Fibroblast of skin of abdomen (primary cell): ENCODE data around the gene TRAPPC4.
"Not testable (repeated sequence)": the region's sequence is repeated elsewhere in the genome, so short reads cannot be mapped to it uniquely, and the experiment has no call there.

ENCODE experiments used
- DNase-seq: peaks from one replicate; pipeline ENCODE4 v3.0.0-alpha.2; 2013

Gene TRAPPC4

DNA sequence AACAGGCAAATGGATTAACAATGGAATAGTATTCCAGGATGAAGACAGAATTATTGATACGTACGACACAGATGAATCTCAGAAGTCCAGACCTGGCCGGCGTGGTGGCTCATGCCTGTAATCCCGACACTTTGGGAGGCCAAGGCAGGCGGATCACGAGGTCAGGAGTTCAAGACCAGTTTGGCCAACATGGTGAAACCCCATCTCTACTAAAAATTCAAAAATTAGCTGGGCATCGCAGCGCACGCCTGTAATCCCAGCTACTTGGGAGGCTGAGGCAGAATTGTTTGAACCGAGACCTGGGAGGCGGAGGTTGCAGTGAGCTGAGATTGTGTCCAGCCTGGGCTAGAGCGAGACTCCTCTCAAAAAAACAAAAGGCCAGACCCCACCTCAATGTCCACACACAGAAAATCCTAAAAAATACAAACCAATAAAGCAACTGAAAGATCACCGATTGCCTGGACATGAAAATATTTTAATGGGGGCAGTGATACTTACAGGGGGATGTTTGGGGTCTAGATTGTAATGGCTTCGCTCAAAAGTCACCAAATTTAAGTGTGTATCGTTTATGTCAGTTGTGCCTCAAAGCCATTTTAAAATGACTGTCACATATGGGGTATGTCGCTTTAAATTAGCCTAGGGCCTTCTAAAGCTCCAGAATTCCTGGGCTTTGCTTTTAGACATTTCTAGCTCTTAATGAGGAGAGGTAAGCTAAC lies 4.2 kb upstream of the TRAPPC4 start:
- no peak for DNase-seq

DNA sequence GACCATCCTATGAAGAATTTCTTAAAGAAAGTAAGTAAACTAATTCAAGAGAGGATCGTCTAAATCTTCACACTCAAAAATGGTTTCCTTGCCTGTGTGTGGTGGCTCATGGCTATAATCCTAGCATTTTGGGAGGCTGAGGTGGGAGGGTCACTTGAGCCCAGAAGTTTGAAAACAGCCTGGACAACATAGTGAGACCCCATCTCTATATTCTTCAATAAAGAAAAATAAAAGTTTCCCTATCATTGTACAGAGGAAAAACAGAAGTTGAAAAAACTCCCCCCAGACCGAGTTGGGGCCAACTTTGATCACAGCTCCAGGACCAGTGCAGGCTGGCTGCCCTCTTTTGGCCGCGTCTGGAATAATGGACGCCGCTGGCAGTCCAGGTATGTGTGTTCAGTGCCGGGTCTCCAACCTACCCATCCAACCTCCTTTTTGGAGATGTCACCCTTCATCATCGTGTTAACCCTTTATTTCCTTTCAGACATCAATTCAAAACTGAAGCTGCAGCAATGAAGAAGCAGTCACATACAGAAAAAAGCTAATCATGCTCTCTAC lies 3.4 kb upstream of the TRAPPC4 start:
- DNase-seq: no peak

DNA sequence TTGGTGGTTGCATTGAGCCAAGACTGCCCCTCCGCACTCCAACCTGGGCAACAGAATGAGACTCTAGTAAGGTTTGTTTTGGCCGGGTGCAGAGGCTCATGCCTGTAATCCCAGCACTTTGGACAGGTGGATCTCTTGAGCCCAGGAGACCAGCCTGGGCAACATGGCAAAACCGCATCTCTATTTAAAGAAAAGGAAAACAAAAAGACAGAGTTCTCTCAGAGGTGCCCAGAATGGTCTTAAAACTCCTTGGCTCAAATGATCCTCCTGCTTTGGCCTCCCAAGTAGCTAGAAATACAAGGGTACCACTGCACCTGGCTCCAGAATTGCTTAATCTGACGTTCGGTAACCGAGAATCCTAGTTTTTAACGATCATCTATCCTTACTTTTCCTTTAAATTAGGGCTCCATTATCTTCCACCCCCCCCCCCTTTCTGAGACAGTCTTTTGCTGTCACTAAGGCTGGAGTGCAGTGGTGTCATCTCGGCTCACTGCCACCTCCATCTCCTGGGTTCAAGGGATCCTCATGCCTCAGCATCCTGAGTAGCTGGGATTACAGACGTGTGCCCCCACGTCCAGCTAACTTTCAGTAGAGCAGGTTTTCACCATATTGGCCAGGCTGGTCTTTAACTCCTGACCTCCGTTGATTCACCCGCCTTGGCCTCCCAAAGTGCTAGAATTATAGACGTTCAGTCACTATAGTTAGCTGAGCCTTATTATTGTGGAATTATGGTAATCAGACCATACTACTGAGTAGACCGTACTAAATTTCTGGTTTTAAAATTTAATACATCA lies 2.2 kb upstream of the TRAPPC4 start:
- no peak for DNase-seq

DNA sequence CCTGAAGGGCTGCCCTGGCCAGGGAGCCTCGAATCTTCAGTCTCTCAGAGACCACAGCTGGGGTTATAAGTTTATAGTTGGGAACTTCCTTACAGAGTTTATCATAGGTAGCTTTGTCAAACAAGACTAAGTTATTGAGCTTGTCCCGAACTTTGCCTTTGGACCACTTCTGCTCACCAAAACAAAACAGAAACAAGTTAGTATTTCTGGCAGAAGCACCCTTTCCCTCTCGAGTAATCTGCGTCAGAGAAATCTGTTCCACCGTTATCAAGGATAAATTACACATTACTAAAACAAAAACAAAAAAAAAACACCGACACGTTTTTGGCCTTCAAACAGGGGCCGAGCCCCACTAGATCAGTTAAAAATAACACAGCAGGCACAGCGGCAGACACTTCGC lies 1.2 kb upstream of the TRAPPC4 start:
- DNase-seq: not testable (repeated sequence)

DNA sequence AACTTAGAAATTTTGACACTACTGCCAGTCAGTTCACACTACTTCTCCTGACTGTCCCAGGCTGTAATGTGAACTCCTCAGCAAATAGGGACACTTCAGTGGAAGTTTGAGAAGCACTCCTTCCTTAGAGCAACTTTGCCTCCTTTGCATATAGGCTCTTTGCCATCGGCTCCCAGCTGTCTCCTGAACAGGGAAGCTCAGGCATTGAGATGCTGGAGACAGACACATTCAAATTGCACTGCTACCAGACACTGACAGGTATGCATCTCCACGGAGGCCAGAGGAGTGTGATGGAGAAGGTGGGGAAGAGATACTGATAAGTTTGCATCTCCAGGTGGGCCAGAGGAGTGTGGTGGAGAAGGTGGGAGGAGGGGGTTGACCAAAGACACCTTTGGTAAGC lies 1.4 kb downstream of the TRAPPC4 start:
- DNase-seq: no peak

- DNase-seq: no peak
These were observed 3.1 kb downstream of the TRAPPC4 start for GRCh38 chr11:119021631-119022030.

GRCh38 chr11:119023741-119024140 lies 5.2 kb downstream of the TRAPPC4 start:
- DNase-seq: no peak

DNA sequence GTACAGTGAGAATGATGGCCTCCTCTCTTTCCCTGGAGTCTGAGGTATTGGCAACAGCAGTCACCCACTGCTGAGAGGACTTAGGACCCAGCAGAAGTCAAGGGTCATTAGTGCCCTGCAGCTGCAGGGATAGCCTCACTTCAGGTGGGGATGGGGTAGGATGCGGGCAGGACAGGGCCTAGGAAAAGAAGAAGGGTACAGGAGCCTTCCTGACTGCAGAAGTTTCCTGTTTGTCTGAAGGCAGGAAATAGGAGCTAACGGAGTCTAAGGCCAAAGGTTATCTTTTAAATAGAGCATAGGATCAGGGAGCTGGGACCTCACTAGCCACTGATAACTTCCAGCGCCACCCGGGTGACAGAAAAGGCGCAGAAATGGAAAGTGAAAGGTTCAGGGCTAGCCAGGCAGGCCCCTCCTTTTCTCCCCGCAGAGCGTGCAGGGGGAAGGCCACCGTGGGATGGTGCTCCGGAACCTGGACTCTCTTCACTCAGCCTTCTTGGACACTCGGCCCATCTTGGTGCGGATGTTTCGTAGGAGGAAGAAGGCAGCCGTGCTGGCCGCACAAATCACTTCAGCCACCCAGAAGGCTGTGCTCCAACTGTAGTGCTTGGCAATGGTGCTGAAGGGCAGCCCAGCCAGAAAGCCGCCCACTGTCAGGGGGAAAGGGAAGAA lies 6.0 kb downstream of the TRAPPC4 start:
- no peak for DNase-seq

- DNase-seq: no peak
These were observed 6.5 kb downstream of the TRAPPC4 start for GRCh38 chr11:119025099-119025473.

GRCh38 chr11:119025541-119025940 lies 7.0 kb downstream of the TRAPPC4 start:
- no peak for DNase-seq

GRCh38 chr11:119025978-119026766 lies 7.6 kb downstream of the TRAPPC4 start:
- no peak for DNase-seq

- no peak for DNase-seq
These were observed 8.4 kb downstream of the TRAPPC4 start for GRCh38 chr11:119026970-119027369.

DNA sequence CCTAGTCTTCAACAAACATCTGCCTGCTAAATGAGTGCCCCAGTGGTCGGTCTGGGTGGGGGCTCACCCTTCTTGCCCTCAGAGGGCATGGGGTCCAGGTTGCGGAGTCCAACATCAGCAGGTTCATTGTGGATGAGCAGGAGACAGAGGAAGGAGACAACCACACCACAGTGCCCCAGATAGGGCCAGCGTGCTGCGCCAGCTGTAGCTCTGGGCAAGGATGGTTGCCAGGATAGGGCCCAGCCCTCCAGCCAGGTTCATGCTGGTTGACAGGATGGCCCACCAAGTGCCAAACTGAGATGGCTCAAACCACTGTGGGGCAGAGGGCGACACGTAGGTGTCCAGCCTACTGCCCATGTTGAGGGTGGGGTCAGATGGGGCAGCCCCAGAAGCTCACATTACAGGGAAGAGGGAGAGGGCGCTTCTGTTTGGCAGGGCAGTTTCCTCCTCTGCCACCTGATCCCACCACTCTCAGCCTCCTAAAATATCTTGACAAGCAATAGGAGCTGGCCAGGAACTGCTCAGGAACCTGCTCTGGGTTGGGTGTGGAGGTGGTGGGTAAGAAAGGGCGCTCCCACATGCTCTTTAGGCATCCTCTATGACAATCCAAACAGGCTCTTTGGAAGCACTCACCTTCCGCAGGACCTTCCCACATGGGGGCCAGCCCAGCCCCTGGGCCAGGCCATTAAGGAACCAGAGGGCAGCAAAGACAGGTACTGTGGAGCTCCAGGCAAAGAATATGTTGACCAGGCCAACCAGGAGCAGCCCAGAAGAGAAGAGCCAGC lies 9.2 kb downstream of the TRAPPC4 start:
- no peak for DNase-seq

- no peak for DNase-seq
These were observed 9.9 kb downstream of the TRAPPC4 start for GRCh38 chr11:119028346-119029068.

DNA sequence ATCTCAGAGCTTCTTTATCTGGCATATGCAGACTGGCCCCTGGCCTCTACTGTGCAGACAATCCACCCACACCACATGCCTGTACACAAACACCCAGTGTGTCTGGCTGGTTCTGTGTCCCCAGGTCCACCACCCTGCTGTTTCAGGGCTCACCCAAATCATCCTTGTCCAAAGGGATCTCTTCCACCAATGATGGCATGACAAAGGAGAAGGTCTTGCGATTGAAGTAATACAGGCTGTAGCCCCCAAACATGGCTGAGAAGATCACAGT lies 10.4 kb downstream of the TRAPPC4 start:
- no peak for DNase-seq

DNA sequence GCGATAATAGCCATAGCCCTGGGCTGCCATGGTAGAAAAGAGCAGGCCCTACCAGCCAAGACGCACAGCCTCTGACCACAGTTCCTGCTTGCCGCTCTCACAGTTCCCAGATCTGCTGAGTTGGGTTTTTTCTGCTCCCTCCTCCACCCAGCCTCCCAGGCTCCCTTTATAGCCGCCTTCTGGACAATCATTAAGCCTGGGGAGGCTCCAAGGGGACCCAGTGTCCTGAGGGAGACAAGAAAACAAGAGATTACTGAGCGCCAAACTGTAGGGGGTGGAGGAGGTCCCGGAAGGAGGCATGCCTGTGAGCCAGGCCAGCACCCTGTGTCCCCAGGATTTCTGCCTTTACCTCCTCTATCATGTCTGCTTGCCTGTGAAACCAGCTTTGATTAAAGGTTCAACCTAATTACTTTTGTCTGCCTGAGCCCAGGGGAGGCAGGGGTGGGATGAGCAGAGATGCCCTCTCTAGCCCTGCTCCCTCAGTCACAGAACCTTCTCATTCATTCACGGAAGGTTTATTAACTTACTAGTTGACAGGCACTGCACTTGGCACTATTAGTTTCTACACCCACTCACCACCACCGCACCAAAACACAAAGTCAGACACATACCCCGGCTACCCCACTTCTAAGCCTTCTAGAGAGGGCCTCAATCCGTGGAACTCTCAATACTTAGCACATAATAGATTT lies 10.9 kb downstream of the TRAPPC4 start:
- DNase-seq: no peak

- DNase-seq: no peak
These were observed 11.4 kb downstream of the TRAPPC4 start for GRCh38 chr11:119030029-119030328.

DNA sequence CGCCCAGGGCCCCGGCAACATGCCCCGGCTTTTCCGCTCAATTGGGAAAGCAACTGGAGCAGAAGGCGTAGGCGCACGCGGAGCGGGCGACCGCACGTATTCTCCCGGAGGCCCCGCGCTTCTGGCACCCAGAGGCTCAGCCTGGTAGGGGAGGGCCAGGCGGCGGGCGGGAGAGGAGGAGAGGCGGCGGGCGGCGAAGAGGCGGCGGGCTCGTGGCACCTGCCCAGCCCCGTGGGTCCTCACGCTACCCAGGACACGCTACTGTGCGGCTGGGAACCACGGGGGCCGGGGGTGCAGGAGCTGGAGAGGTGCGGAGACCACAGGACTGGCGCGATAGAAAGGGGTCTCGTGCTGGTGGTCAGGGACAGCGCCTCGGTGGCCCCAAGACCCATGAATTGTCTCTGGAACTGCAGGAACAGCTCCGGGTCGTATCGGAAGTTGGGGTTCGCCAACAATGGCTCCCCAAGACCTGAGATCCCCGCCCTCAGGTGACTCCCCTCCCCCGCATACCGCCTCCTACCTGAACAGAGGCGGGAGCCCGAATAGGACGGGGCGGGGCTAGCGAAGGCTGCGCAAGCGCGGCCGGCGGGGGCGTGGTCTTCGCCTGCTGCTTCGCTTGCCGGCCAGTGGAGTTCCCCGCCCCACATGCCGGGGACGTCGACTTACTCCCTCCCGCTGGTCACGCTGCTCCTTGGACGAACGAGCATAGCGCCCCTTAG lies 11.9 kb downstream of the TRAPPC4 start, which contains the start of gene SLC37A4:
SLC37A4 (minus strand) TSS at position 549 of the 719 bp plus-strand sequence.
- DNase-seq: peak; percentile 96

DNA sequence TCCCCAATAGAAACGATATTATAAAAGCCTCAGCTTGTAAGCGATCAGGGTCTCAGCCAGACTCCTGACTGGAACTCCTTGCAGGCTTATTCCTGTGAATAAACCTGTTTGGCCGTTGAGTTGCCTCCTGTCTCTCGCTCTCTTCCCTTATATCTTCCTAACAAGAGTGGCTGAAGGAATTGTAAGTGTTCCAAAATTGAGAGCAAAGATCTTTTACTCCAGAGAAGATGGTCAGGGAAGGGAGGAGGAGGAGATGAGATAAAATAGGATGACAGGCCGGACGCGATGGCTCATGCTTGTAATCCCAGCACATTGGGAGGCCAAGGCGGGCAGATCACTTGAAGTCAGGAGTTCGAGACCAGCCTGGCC lies 13.3 kb downstream of the TRAPPC4 start:
- no peak for DNase-seq

GRCh38 chr11:119033421-119033820 lies 14.9 kb downstream of the TRAPPC4 start:
- not testable (repeated sequence) for DNase-seq
